ENCODE results near the gene FAM120A.
A peak's percentile ranks its signal among the peaks of the same experiment; 100 is the strongest.

Gene FAM120A

GRCh38 chr9:93577975-93578682, 126.6 kb downstream of the FAM120A start:
- H3K4me1 Mint-ChIP-seq = peaks cover 70% of the 10 kb centered on the region
- peak overlapping the region; percentile 90 for H3K27ac Mint-ChIP-seq
- no peak for DNase-seq (ENCODE audit: low spot score in 2 of 2)
- no peaks in the 10 kb centered on the region for H3K9me3 Mint-ChIP-seq
- no peak for ATAC-seq
- H3K4me3 Mint-ChIP-seq = peak overlapping the region; percentile 76
- peaks cover 23% of the 10 kb centered on the region for H3K36me3 Mint-ChIP-seq

- no peak for ATAC-seq
- H3K4me3 Mint-ChIP-seq = peak overlapping the region; percentile 76
- H3K36me3 Mint-ChIP-seq = peaks cover 23% of the 10 kb centered on the region
- H3K27ac Mint-ChIP-seq = peak overlapping the region; percentile 50
- H3K9me3 Mint-ChIP-seq = no peaks in the 10 kb centered on the region
- no peak for DNase-seq (ENCODE audit: low spot score in 2 of 2)
- peaks cover 64% of the 10 kb centered on the region for H3K4me1 Mint-ChIP-seq
Measured at GRCh38 chr9:93578844-93579243, 127.4 kb downstream of the FAM120A start.

- DNase-seq (ENCODE audit: low spot score in 2 of 2) (no peak), ATAC-seq (no peak)
- Mint-ChIP-seq H3K27ac (peak overlapping the region; percentile 60), H3K4me3 (no peak overlapping the region), H3K36me3 (peaks cover 22% of the 10 kb centered on the region), H3K9me3 (peaks cover 3% of the 10 kb centered on the region), H3K4me1 (peaks cover 65% of the 10 kb centered on the region)
Measured at GRCh38 chr9:93579711-93580516, 128.4 kb downstream of the FAM120A start.

GRCh38 chr9:93580654-93581380, 129.3 kb downstream of the FAM120A start:
- H3K4me3 Mint-ChIP-seq = no peak overlapping the region
- H3K9me3 Mint-ChIP-seq = peaks cover 3% of the 10 kb centered on the region
- DNase-seq (ENCODE audit: low spot score in 2 of 2) = no peak
- H3K4me1 Mint-ChIP-seq = peaks cover 66% of the 10 kb centered on the region
- no peak for ATAC-seq
- peaks cover 13% of the 10 kb centered on the region for H3K36me3 Mint-ChIP-seq
- peak overlapping the region; percentile 60 for H3K27ac Mint-ChIP-seq

GRCh38 chr9:93582115-93582514, 130.6 kb downstream of the FAM120A start:
- Mint-ChIP-seq H3K27ac (no peak overlapping the region), H3K36me3 (peaks cover 10% of the 10 kb centered on the region), H3K9me3 (peaks cover 3% of the 10 kb centered on the region), H3K4me1 (peaks cover 75% of the 10 kb centered on the region), H3K4me3 (no peak overlapping the region)
- DNase-seq (ENCODE audit: low spot score in 2 of 2) (no peak), ATAC-seq (no peak)

GRCh38 chr9:93582550-93582949, 131.1 kb downstream of the FAM120A start:
- Mint-ChIP-seq H3K36me3 (peaks cover 7% of the 10 kb centered on the region), H3K9me3 (peaks cover 3% of the 10 kb centered on the region), H3K4me1 (peaks cover 78% of the 10 kb centered on the region), H3K27ac (no peak overlapping the region), H3K4me3 (no peak overlapping the region)
- DNase-seq (ENCODE audit: low spot score in 2 of 2) (no peak), ATAC-seq (no peak)

GRCh38 chr9:93585259-93585658, 133.8 kb downstream of the FAM120A start:
- H3K36me3 Mint-ChIP-seq = peaks cover under 1% of the 10 kb centered on the region
- H3K4me3 Mint-ChIP-seq = no peak overlapping the region
- ATAC-seq (no peak), DNase-seq (ENCODE audit: low spot score in 2 of 2) (no peak)
- H3K9me3 Mint-ChIP-seq = peaks cover 3% of the 10 kb centered on the region
- H3K27ac Mint-ChIP-seq = no peak overlapping the region
- peaks cover 74% of the 10 kb centered on the region for H3K4me1 Mint-ChIP-seq

- no peak for DNase-seq (ENCODE audit: low spot score in 2 of 2)
- H3K27ac Mint-ChIP-seq = no peak overlapping the region
- ATAC-seq = no peak
- no peaks in the 10 kb centered on the region for H3K36me3 Mint-ChIP-seq
- peaks cover 74% of the 10 kb centered on the region for H3K4me1 Mint-ChIP-seq
- H3K9me3 Mint-ChIP-seq = peaks cover 3% of the 10 kb centered on the region
- H3K4me3 Mint-ChIP-seq = no peak overlapping the region
Measured at GRCh38 chr9:93585695-93586094, 134.2 kb downstream of the FAM120A start.

- no peak for DNase-seq (ENCODE audit: low spot score in 2 of 2)
- H3K9me3 Mint-ChIP-seq = peaks cover 3% of the 10 kb centered on the region
- peak overlapping the region; percentile 65 for H3K27ac Mint-ChIP-seq
- H3K4me1 Mint-ChIP-seq = peaks cover 74% of the 10 kb centered on the region
- ATAC-seq = no peak
- no peak overlapping the region for H3K4me3 Mint-ChIP-seq
- H3K36me3 Mint-ChIP-seq = no peaks in the 10 kb centered on the region
Measured at GRCh38 chr9:93586290-93587057, 135.0 kb downstream of the FAM120A start.

GRCh38 chr9:93587284-93587650, 135.8 kb downstream of the FAM120A start:
- ATAC-seq = no peak
- no peak for DNase-seq (ENCODE audit: low spot score in 2 of 2)
- peak overlapping the region; percentile 65 for H3K27ac Mint-ChIP-seq
- H3K9me3 Mint-ChIP-seq = peaks cover 3% of the 10 kb centered on the region
- peaks cover 72% of the 10 kb centered on the region for H3K4me1 Mint-ChIP-seq
- H3K36me3 Mint-ChIP-seq = no peaks in the 10 kb centered on the region
- no peak overlapping the region for H3K4me3 Mint-ChIP-seq

GRCh38 chr9:93587651-93588347, 136.3 kb downstream of the FAM120A start:
- H3K36me3 Mint-ChIP-seq = no peaks in the 10 kb centered on the region
- H3K4me3 Mint-ChIP-seq = no peak overlapping the region
- no peak for DNase-seq (ENCODE audit: low spot score in 2 of 2)
- peak overlapping the region; percentile 65 for H3K27ac Mint-ChIP-seq
- no peak for ATAC-seq
- H3K9me3 Mint-ChIP-seq = peaks cover 3% of the 10 kb centered on the region
- peaks cover 73% of the 10 kb centered on the region for H3K4me1 Mint-ChIP-seq

GRCh38 chr9:93588641-93589609, 137.4 kb downstream of the FAM120A start:
- Mint-ChIP-seq H3K36me3 (no peaks in the 10 kb centered on the region), H3K4me1 (peaks cover 76% of the 10 kb centered on the region), H3K4me3 (no peak overlapping the region), H3K27ac (peak overlapping the region; percentile 50), H3K9me3 (peaks cover 3% of the 10 kb centered on the region)
- ATAC-seq (no peak), DNase-seq (ENCODE audit: low spot score in 2 of 2) (no peak)

- ATAC-seq = no peak
- Mint-ChIP-seq H3K36me3 (no peaks in the 10 kb centered on the region), H3K27ac (peak overlapping the region; percentile 50), H3K9me3 (no peaks in the 10 kb centered on the region), H3K4me1 (peaks cover 82% of the 10 kb centered on the region), H3K4me3 (no peak overlapping the region)
- no peak for DNase-seq (ENCODE audit: low spot score in 2 of 2)
Measured at GRCh38 chr9:93589688-93590087, 138.2 kb downstream of the FAM120A start.

Measured in stimulated activated effector memory CD8-positive, alpha-beta T cell treated with anti-CD3 and anti-CD28 coated beads, Interleukin-12 subunit alpha, Interleukin-12 subunit beta, amount 100 ng/mL, for 72 hours (primary cell).